ENCODE measurements around the gene NEDD4.
"Not testable (repeated sequence)": the region's sequence is repeated elsewhere in the genome, so short reads cannot be mapped to it uniquely, and the experiment has no call there.

NEDD4 gene

GRCh38 chr15:55894399-55894965 lies 98.9 kb downstream of the NEDD4 start:
- DNase-seq (ENCODE audit: low read depth in 2 of 2) = no peak

GRCh38 chr15:55893852-55894251 lies 99.6 kb downstream of the NEDD4 start:
- DNase-seq (ENCODE audit: low read depth in 2 of 2) = no peak

- DNase-seq (ENCODE audit: low read depth in 2 of 2) = no peak
Measured at GRCh38 chr15:55891196-55891595, 102.2 kb downstream of the NEDD4 start.

GRCh38 chr15:55884223-55884622 lies 109.2 kb downstream of the NEDD4 start:
- no peak for DNase-seq (ENCODE audit: low read depth in 2 of 2)

- DNase-seq (ENCODE audit: low read depth in 2 of 2) = no peak
Measured at GRCh38 chr15:55879181-55879580, 114.2 kb downstream of the NEDD4 start.

- no peak for DNase-seq (ENCODE audit: low read depth in 2 of 2)
Measured at GRCh38 chr15:55873024-55873720, 120.2 kb downstream of the NEDD4 start.

- no peak for DNase-seq (ENCODE audit: low read depth in 2 of 2)
Measured at GRCh38 chr15:55872471-55872870, 120.9 kb downstream of the NEDD4 start.

- no peak for DNase-seq (ENCODE audit: low read depth in 2 of 2)
Measured at GRCh38 chr15:55869660-55870059, 123.8 kb downstream of the NEDD4 start.

GRCh38 chr15:55868707-55869106 lies 124.7 kb downstream of the NEDD4 start:
- no peak for DNase-seq (ENCODE audit: low read depth in 2 of 2)

- not testable (repeated sequence) for DNase-seq (ENCODE audit: low read depth in 2 of 2)
Measured at GRCh38 chr15:55868291-55868690, 125.1 kb downstream of the NEDD4 start.

- no peak for DNase-seq (ENCODE audit: low read depth in 2 of 2)
Measured at GRCh38 chr15:55863911-55864310, 129.5 kb downstream of the NEDD4 start.

GRCh38 chr15:55861115-55861514 lies 132.3 kb downstream of the NEDD4 start:
- no peak for DNase-seq (ENCODE audit: low read depth in 2 of 2)

- no peak for DNase-seq (ENCODE audit: low read depth in 2 of 2)
Measured at GRCh38 chr15:55860468-55860867, 132.9 kb downstream of the NEDD4 start.

- no peak for DNase-seq (ENCODE audit: low read depth in 2 of 2)
Measured at GRCh38 chr15:55859681-55860080, 133.7 kb downstream of the NEDD4 start.

- DNase-seq (ENCODE audit: low read depth in 2 of 2) = no peak
Measured at GRCh38 chr15:55858661-55859060, 134.8 kb downstream of the NEDD4 start.

GRCh38 chr15:55856506-55857164 lies 136.8 kb downstream of the NEDD4 start:
- DNase-seq (ENCODE audit: low read depth in 2 of 2) = no peak

- DNase-seq (ENCODE audit: low read depth in 2 of 2) = no peak
Measured at GRCh38 chr15:55853134-55853533, 140.3 kb downstream of the NEDD4 start.

- DNase-seq (ENCODE audit: low read depth in 2 of 2) = peak; percentile 69 to 75
Measured at GRCh38 chr15:55846116-55846707, 147.2 kb downstream of the NEDD4 start.

GRCh38 chr15:55842897-55843296 lies 150.5 kb downstream of the NEDD4 start:
- not testable (repeated sequence) for DNase-seq (ENCODE audit: low read depth in 2 of 2)

- no peak for DNase-seq (ENCODE audit: low read depth in 2 of 2)
Measured at GRCh38 chr15:55835866-55836265, 157.5 kb downstream of the NEDD4 start.

GRCh38 chr15:55834331-55834730 lies 159.1 kb downstream of the NEDD4 start:
- no peak for DNase-seq (ENCODE audit: low read depth in 2 of 2)

GRCh38 chr15:55829826-55830225 lies 163.6 kb downstream of the NEDD4 start:
- DNase-seq (ENCODE audit: low read depth in 2 of 2) = no peak

- DNase-seq (ENCODE audit: low read depth in 2 of 2) = no peak
Measured at GRCh38 chr15:55827955-55828354, 165.5 kb downstream of the NEDD4 start.

Measured in fibroblast of skin of left quadriceps (primary cell).